Esophagus (tissue), 2 donors: Measurements from ENCODE around the gene DTD2. TPM values are rescaled to one million over a fixed set of nuclear protein-coding genes. Genes with fewer than 3 reads are reported as not detected.
A peak's percentile ranks its signal among the peaks of the same experiment; 100 is the strongest.
"Not testable (repeated sequence)": the region's sequence is repeated elsewhere in the genome, so short reads cannot be mapped to it uniquely, and the experiment has no call there.

Experiments
- H3K27ac ChIP-seq, 2 donors: one replicate each; pipeline ENCODE4 v1.5.1; 2013; ENCODE audit warnings: low read depth in 2 of 2, mild to moderate bottlenecking in 2 of 2, inconsistent platforms in 1 of 2, low read length in 1 of 2, moderate library complexity in 1 of 2
- H3K27me3 ChIP-seq, 2 donors: one replicate each; pipeline ENCODE4 v1.6.1; 2013; ENCODE audit warnings: low read length in 2 of 2, control low read depth in 1 of 2, mild to moderate bottlenecking in 1 of 2; ENCODE audit not compliant: insufficient read depth in 2 of 2, control insufficient read depth in 1 of 2
- H3K36me3 ChIP-seq, 2 donors: one replicate each; pipeline ENCODE4 v1.6.1; 2013; ENCODE audit warnings: low read length in 1 of 2; ENCODE audit not compliant: control insufficient read depth in 2 of 2, insufficient read depth in 2 of 2
- H3K4me1 ChIP-seq, 2 donors: one replicate each; pipeline ENCODE4 v1.6.1; 2013; ENCODE audit warnings: low read length in 1 of 2; ENCODE audit not compliant: control insufficient read depth in 2 of 2, insufficient read depth in 2 of 2
- H3K4me3 ChIP-seq, 2 donors: one replicate each; pipeline ENCODE4 v1.5.1; 2013; ENCODE audit warnings: low read length in 2 of 2, mild to moderate bottlenecking in 2 of 2, low read depth in 1 of 2, moderate library complexity in 1 of 2
- H3K9me3 ChIP-seq, 2 donors: one replicate each; pipeline ENCODE4 v1.6.1; 2013; ENCODE audit warnings: mild to moderate bottlenecking in 2 of 2, low read depth in 1 of 2, low read length in 1 of 2, moderate library complexity in 1 of 2; ENCODE audit not compliant: control insufficient read depth in 2 of 2, insufficient read depth in 1 of 2
- WGBS, 2 donors: extraction: QIAGEN DNeasy Blood & Tissue Kit; methylation state at CpG; one replicate each; pipeline ENCODE4 v1.1.7; 2013; 5-methylcytosine and 5-hydroxymethylcytosine counted together
- polyA plus RNA-seq, 2 donors: library from polyadenylated mRNA; stranded (reverse); fragments of 200-250 nt; gene quantifications; one replicate each; pipeline ENCODE4 v1.2.3, GENCODE V29; 2013
- donor health status: healthy with polysubstance abuse.
- donor health status: Bipolar disorder and iron deficiency.

The DTD2 gene
- polyA plus RNA-seq, 2 donors: 9.0 to 12.2 TPM

- 62% methylated on average over 3 of the region's 3 CpGs for WGBS, 2 donors
- H3K27ac ChIP-seq: no peak overlapping the region
- no peaks in the 10 kb centered on the region for H3K36me3 ChIP-seq
- no peaks in the 10 kb centered on the region for H3K4me1 ChIP-seq
- no peaks in the 10 kb centered on the region for H3K9me3 ChIP-seq
- H3K4me3 ChIP-seq: no peak overlapping the region
- no peaks in the 10 kb centered on the region for H3K27me3 ChIP-seq
These were observed 21.7 kb upstream of the DTD2 start for GRCh38 chr14:31479027-31479426.

- H3K4me3 ChIP-seq: no peak overlapping the region
- H3K27ac ChIP-seq: no peak overlapping the region
- no peaks in the 10 kb centered on the region for H3K9me3 ChIP-seq
- no peaks in the 10 kb centered on the region for H3K4me1 ChIP-seq
- H3K36me3 ChIP-seq: no peaks in the 10 kb centered on the region
- WGBS, 2 donors: 73 to 76% methylated on average over 6 of the region's 6 CpGs
- H3K27me3 ChIP-seq: no peaks in the 10 kb centered on the region
These were observed 19.9 kb upstream of the DTD2 start for GRCh38 chr14:31477248-31477647.

GRCh38 chr14:31476131-31476866 lies 19.0 kb upstream of the DTD2 start:
- no peaks in the 10 kb centered on the region for H3K36me3 ChIP-seq
- no peaks in the 10 kb centered on the region for H3K27me3 ChIP-seq
- H3K9me3 ChIP-seq: no peaks in the 10 kb centered on the region
- WGBS, 2 donors: 85 to 91% methylated on average over 4 of the region's 4 CpGs
- H3K27ac ChIP-seq: no peak overlapping the region
- no peaks in the 10 kb centered on the region for H3K4me1 ChIP-seq
- no peak overlapping the region for H3K4me3 ChIP-seq

- no peaks in the 10 kb centered on the region for H3K27me3 ChIP-seq
These were observed 9.2 kb upstream of the DTD2 start for GRCh38 chr14:31466554-31466953.

GRCh38 chr14:31465111-31465510 lies 7.8 kb upstream of the DTD2 start:
- H3K27ac ChIP-seq: no peak overlapping the region
- no peaks in the 10 kb centered on the region for H3K9me3 ChIP-seq
- no peaks in the 10 kb centered on the region for H3K27me3 ChIP-seq
- no peaks in the 10 kb centered on the region for H3K4me1 ChIP-seq
- H3K4me3 ChIP-seq: no peak overlapping the region
- no peaks in the 10 kb centered on the region for H3K36me3 ChIP-seq

More at GRCh38 chr14:31466554-31466953, 9.2 kb upstream of the DTD2 start:
- no peak overlapping the region for H3K27ac ChIP-seq
- no peaks in the 10 kb centered on the region for H3K36me3 ChIP-seq
- H3K4me3 ChIP-seq: no peak overlapping the region
- H3K4me1 ChIP-seq: no peaks in the 10 kb centered on the region
- 88 to 90% methylated on average over 6 of the region's 6 CpGs for WGBS, 2 donors
- H3K9me3 ChIP-seq: no peaks in the 10 kb centered on the region

- H3K4me1 ChIP-seq, H3K27ac ChIP-seq, H3K4me3 ChIP-seq, H3K9me3 ChIP-seq, H3K27me3 ChIP-seq, H3K36me3 ChIP-seq: not testable (repeated sequence)
- WGBS, 2 donors: 52 to 60% methylated on average over 2 of the region's 2 CpGs
These were observed 5.1 kb upstream of the DTD2 start for GRCh38 chr14:31462450-31462849.

- H3K9me3 ChIP-seq: no peaks in the 10 kb centered on the region
- no peak overlapping the region for H3K27ac ChIP-seq
- H3K27me3 ChIP-seq: no peaks in the 10 kb centered on the region
- H3K4me1 ChIP-seq: no peaks in the 10 kb centered on the region
- no peaks in the 10 kb centered on the region for H3K36me3 ChIP-seq
- no peak overlapping the region for H3K4me3 ChIP-seq
- 84 to 87% methylated on average over 3 of the region's 3 CpGs for WGBS, 2 donors
These were observed 4.2 kb upstream of the DTD2 start for GRCh38 chr14:31461545-31461944.

GRCh38 chr14:31457665-31458659 lies 656 bp upstream of the DTD2 start:
- Histone ChIP-seq H3K9me3 (no peaks in the 10 kb centered on the region), H3K4me1 (no peaks in the 10 kb centered on the region), H3K27ac (no peak overlapping the region), H3K4me3 (peak overlapping the region in 1 of 2 donors; percentile 64), H3K27me3 (no peaks in the 10 kb centered on the region), H3K36me3 (no peaks in the 10 kb centered on the region)
- WGBS, 2 donors: 41% methylated on average over 11 of the region's 11 CpGs

- WGBS, 2 donors: 34 to 39% methylated on average over 2 of the region's 2 CpGs
- no peaks in the 10 kb centered on the region for H3K4me1 ChIP-seq
- no peaks in the 10 kb centered on the region for H3K27me3 ChIP-seq
- H3K4me3 ChIP-seq: no peak overlapping the region
- no peaks in the 10 kb centered on the region for H3K9me3 ChIP-seq
- no peak overlapping the region for H3K27ac ChIP-seq
- no peaks in the 10 kb centered on the region for H3K36me3 ChIP-seq
These were observed 7.2 kb downstream of the DTD2 start for GRCh38 chr14:31449971-31450610.
